ENCODE measurements around the gene SYNDIG1. TPM values are rescaled to one million over a fixed set of nuclear protein-coding genes. Genes with fewer than 3 reads are reported as not detected.

The SYNDIG1 gene
- total and polyA plus RNA-seq, 2 experiments from 2014 or later, result 1.7 to 2.4 TPM

GRCh38 chr20:24628985-24629384 is 159.6 kb downstream of the SYNDIG1 start:
- no peaks in the 10 kb centered on the region for H3K27me3 ChIP-seq
- TF ChIP-seq CTCF (IDR thresholded peaks at IDR 0.05; ENCODE audit: low read depth, low read length), result no peak
- H3K4me1 ChIP-seq (ENCODE audit: low read depth), result peaks cover 5% of the 10 kb centered on the region
- H3K9me3 ChIP-seq (ENCODE audit: low read depth), result no peaks in the 10 kb centered on the region
- H3K36me3 ChIP-seq, result no peaks in the 10 kb centered on the region
- no peak overlapping the region for H3K27ac ChIP-seq
- no peak overlapping the region for H3K4me3 ChIP-seq
- no peak for DNase-seq (ENCODE audit: low read depth in 1 of 2, low spot score in 1 of 2)

GRCh38 chr20:24629668-24630067 is 160.2 kb downstream of the SYNDIG1 start:
- Histone ChIP-seq H3K4me1 (ENCODE audit: low read depth) (peaks cover 5% of the 10 kb centered on the region), H3K27me3 (no peaks in the 10 kb centered on the region), H3K36me3 (no peaks in the 10 kb centered on the region), H3K4me3 (no peak overlapping the region), H3K9me3 (ENCODE audit: low read depth) (no peaks in the 10 kb centered on the region), H3K27ac (no peak overlapping the region)
- peak; percentile 31 to 46 for DNase-seq (ENCODE audit: low read depth in 1 of 2, low spot score in 1 of 2)
- no peak for TF ChIP-seq CTCF (IDR thresholded peaks at IDR 0.05; ENCODE audit: low read depth, low read length)

- Histone ChIP-seq H3K4me3 (no peak overlapping the region), H3K9me3 (ENCODE audit: low read depth) (no peaks in the 10 kb centered on the region), H3K27ac (no peak overlapping the region), H3K27me3 (no peaks in the 10 kb centered on the region), H3K4me1 (ENCODE audit: low read depth) (peaks cover 5% of the 10 kb centered on the region), H3K36me3 (no peaks in the 10 kb centered on the region)
- TF ChIP-seq CTCF (IDR thresholded peaks at IDR 0.05; ENCODE audit: low read depth, low read length), result no peak
- no peak for DNase-seq (ENCODE audit: low read depth in 1 of 2, low spot score in 1 of 2)
These were observed 161.2 kb downstream of the SYNDIG1 start for GRCh38 chr20:24630486-24631172.

GRCh38 chr20:24631173-24631505 is 161.7 kb downstream of the SYNDIG1 start:
- DNase-seq (ENCODE audit: low read depth in 1 of 2, low spot score in 1 of 2), result no peak
- H3K27me3 ChIP-seq, result no peaks in the 10 kb centered on the region

GRCh38 chr20:24632581-24632980 is 163.2 kb downstream of the SYNDIG1 start:
- no peaks in the 10 kb centered on the region for H3K9me3 ChIP-seq (ENCODE audit: low read depth)
- H3K36me3 ChIP-seq, result no peaks in the 10 kb centered on the region
- H3K27me3 ChIP-seq, result no peaks in the 10 kb centered on the region
- H3K27ac ChIP-seq, result no peak overlapping the region
- no peak for TF ChIP-seq CTCF (IDR thresholded peaks at IDR 0.05; ENCODE audit: low read depth, low read length)
- no peak for DNase-seq (ENCODE audit: low read depth in 1 of 2, low spot score in 1 of 2)
- H3K4me1 ChIP-seq (ENCODE audit: low read depth), result peaks cover 5% of the 10 kb centered on the region
- H3K4me3 ChIP-seq, result no peak overlapping the region

More at GRCh38 chr20:24631173-24631505, 161.7 kb downstream of the SYNDIG1 start:
- Histone ChIP-seq H3K27ac (no peak overlapping the region), H3K4me1 (ENCODE audit: low read depth) (peaks cover 5% of the 10 kb centered on the region), H3K4me3 (no peak overlapping the region), H3K36me3 (no peaks in the 10 kb centered on the region), H3K9me3 (ENCODE audit: low read depth) (no peaks in the 10 kb centered on the region)
- no peak for TF ChIP-seq CTCF (IDR thresholded peaks at IDR 0.05; ENCODE audit: low read depth, low read length)

All from cardiac muscle cell (in vitro differentiated cells and primary cell).